Measurements from ENCODE around the gene LRRC8B.

- TF ChIP-seq CTCF (IDR thresholded peaks at IDR 0.05; ENCODE audit: low read depth, low read length) (no peak), EZH2phosphoT487 (IDR thresholded peaks at IDR 0.05; ENCODE audit: low read depth) (no peak)
These were observed 74.7 kb downstream of the LRRC8B start for GRCh38 chr1:89599332-89599630.
